Hepatocyte (in vitro differentiated cells): ENCODE measurements around the gene MAPK8IP3. TPM values are rescaled to one million over a fixed set of nuclear protein-coding genes. Genes with fewer than 3 reads are reported as not detected.

Source experiments
- DNase-seq: peaks from one replicate; pipeline ENCODE4 v3.0.0-alpha.2; 2016; ENCODE audit warnings: low spot score
- H2AFZ ChIP-seq: fragments of 200-600 bp; sonication (generic); 2 replicates; pipeline ENCODE4 v1.6.0; 2016; ENCODE audit warnings: antibody characterized with exemption, mild to moderate bottlenecking
- H3K27ac ChIP-seq: fragments of 200-600 bp; sonication (generic); 2 replicates; pipeline ENCODE4 v1.5.1; 2016; ENCODE audit warnings: mild to moderate bottlenecking
- H3K27me3 ChIP-seq: fragments of 200-600 bp; sonication (generic); 2 replicates; pipeline ENCODE4 v1.6.1; 2016
- H3K36me3 ChIP-seq: fragments of 200-600 bp; sonication (generic); replicated peaks from 2 replicates; pipeline ENCODE4 v1.5.1; 2016; ENCODE audit warnings: low read depth; ENCODE audit not compliant: insufficient read depth
- H3K4me1 ChIP-seq: fragments of 200-600 bp; sonication (generic); 2 replicates; pipeline ENCODE4 v1.5.1; 2016; ENCODE audit warnings: mild to moderate bottlenecking, moderate library complexity; ENCODE audit not compliant: insufficient read depth
- H3K4me2 ChIP-seq: fragments of 200-600 bp; sonication (generic); 2 replicates; pipeline ENCODE4 v1.6.0; 2016
- H3K4me3 ChIP-seq: fragments of 200-600 bp; sonication (generic); 2 replicates; pipeline ENCODE4 v1.5.1; 2016; ENCODE audit warnings: mild to moderate bottlenecking
- H3K79me2 ChIP-seq: fragments of 200-600 bp; sonication (generic); 2 replicates; pipeline ENCODE4 v1.6.0; 2017; ENCODE audit warnings: mild to moderate bottlenecking
- H3K9me2 ChIP-seq: fragments of 200-600 bp; sonication (generic); replicated peaks from 2 replicates; pipeline ENCODE4 v1.6.0; 2017; ENCODE audit warnings: mild to moderate bottlenecking; ENCODE audit not compliant: insufficient read depth
- H3K9me3 ChIP-seq: fragments of 200-600 bp; sonication (generic); 2 replicates; pipeline ENCODE4 v1.5.1; 2016; ENCODE audit warnings: low read depth, mild to moderate bottlenecking
- H4K20me1 ChIP-seq: fragments of 200-600 bp; sonication (generic); 2 replicates; pipeline ENCODE4 v1.6.0; 2016; ENCODE audit warnings: mild to moderate bottlenecking; ENCODE audit not compliant: insufficient read depth, poor library complexity, severe bottlenecking
- CTCF ChIP-seq: fragments of 200-600 bp; sonication (generic); IDR thresholded peaks from 2 replicates; pipeline ENCODE4 v1.5.1; 2016; ENCODE audit warnings: antibody characterized with exemption, mild to moderate bottlenecking; ENCODE audit not compliant: poor library complexity
- EZH2 ChIP-seq: fragments of 200-600 bp; sonication (generic); IDR thresholded peaks from 2 replicates; pipeline ENCODE4 v1.6.1; 2016; ENCODE audit warnings: antibody characterized with exemption, mild to moderate bottlenecking, borderline replicate concordance
- EZH2phosphoT487 ChIP-seq: fragments of 200-600 bp; sonication (generic); IDR thresholded peaks from one replicate; pipeline ENCODE4 v1.6.1; 2018; ENCODE audit warnings: antibody characterized with exemption, mild to moderate bottlenecking, low read depth, moderate library complexity; ENCODE audit not compliant: unreplicated experiment, severe bottlenecking
- WGBS: methylation state at CpG from one replicate; pipeline ENCODE4 v1.1.6; 2016; ENCODE audit warnings: low lambda C conversion rate; ENCODE audit errors: missing lambda C conversion rate; 5-methylcytosine and 5-hydroxymethylcytosine counted together
- polyA plus RNA-seq: library from polyadenylated mRNA; unstranded; fragments of >200 nt; fragmentation: Nextera tagmentation; extraction: Ambion mirVana; gene quantifications from 2 replicates; pipeline ENCODE4 v1.2.1, GENCODE V29; 2016
- total RNA-seq: library from RNA; depleted of rRNA; stranded (reverse); fragments of >200 nt; gene quantifications from 2 replicates; pipeline ENCODE4 v1.2.3, GENCODE V29; 2014

MAPK8IP3 gene
- total and polyA plus RNA-seq, 2 experiments from 2014 or later, result 42.3 to 44.9 TPM

GRCh38 chr16:1810536-1810935 is 104.5 kb downstream of the MAPK8IP3 start:
- H3K4me2 ChIP-seq, result no peak overlapping the region
- no peaks in the 10 kb centered on the region for H3K4me1 ChIP-seq
- H4K20me1 ChIP-seq, result peaks cover 3% of the 10 kb centered on the region
- no peak for DNase-seq
- no peak overlapping the region for H3K4me3 ChIP-seq
- no peak overlapping the region for H3K27ac ChIP-seq
- no peak overlapping the region for H2AFZ ChIP-seq
- H3K36me3 ChIP-seq, result no peaks in the 10 kb centered on the region
- H3K9me3 ChIP-seq, result no peaks in the 10 kb centered on the region
- H3K79me2 ChIP-seq, result no peaks in the 10 kb centered on the region
- H3K9me2 ChIP-seq, result no peaks in the 10 kb centered on the region
- 96% methylated on average over 14 of the region's 16 CpGs for WGBS
- TF ChIP-seq CTCF, result no peak
- no peak for TF ChIP-seq EZH2
- TF ChIP-seq EZH2phosphoT487, result no peak
- H3K27me3 ChIP-seq, result no peaks in the 10 kb centered on the region

DNA sequence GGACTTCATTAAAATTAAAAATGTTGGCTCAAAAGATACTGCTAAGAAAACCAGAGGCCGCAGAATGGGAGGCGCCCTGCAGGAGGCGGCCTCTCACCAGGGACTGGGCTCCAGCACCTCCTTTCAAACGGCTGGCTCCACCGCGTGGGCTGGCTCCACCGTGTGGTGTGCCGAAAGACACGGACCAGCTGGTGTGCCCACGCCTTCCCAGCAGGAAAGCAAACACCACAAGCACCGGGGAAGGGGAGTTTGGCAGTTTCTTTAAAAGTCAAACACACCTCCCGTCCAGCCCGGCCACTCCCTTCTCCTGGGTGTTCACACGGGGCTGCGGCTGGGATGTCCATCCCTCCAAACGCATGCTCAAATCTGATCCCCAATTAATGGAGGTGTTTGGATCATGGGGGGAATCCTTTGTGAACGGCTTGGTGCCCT is 106.8 kb downstream of the MAPK8IP3 start:
- no peaks in the 10 kb centered on the region for H3K9me3 ChIP-seq
- TF ChIP-seq EZH2phosphoT487, result no peak
- peak; percentile 57 for TF ChIP-seq CTCF
- no peak overlapping the region for H3K27ac ChIP-seq

GRCh38 chr16:1815461-1815860 is 109.5 kb downstream of the MAPK8IP3 start:
- Histone ChIP-seq H3K79me2 (no peaks in the 10 kb centered on the region), H2AFZ (no peak overlapping the region), H4K20me1 (peaks cover 3% of the 10 kb centered on the region), H3K27ac (no peak overlapping the region), H3K4me2 (no peak overlapping the region), H3K4me1 (no peaks in the 10 kb centered on the region), H3K9me3 (no peaks in the 10 kb centered on the region), H3K9me2 (no peaks in the 10 kb centered on the region), H3K4me3 (no peak overlapping the region), H3K36me3 (no peaks in the 10 kb centered on the region), H3K27me3 (no peaks in the 10 kb centered on the region)
- DNase-seq, result no peak
- WGBS, result 92% methylated on average over 11 of the region's 11 CpGs
- TF ChIP-seq CTCF (no peak), EZH2phosphoT487 (no peak), EZH2 (no peak)

More for the DNA sequence above, 106.8 kb downstream of the MAPK8IP3 start:
- Histone ChIP-seq H3K4me1 (no peaks in the 10 kb centered on the region), H3K36me3 (no peaks in the 10 kb centered on the region), H3K4me3 (no peak overlapping the region), H2AFZ (no peak overlapping the region), H3K79me2 (no peaks in the 10 kb centered on the region), H3K27me3 (no peaks in the 10 kb centered on the region), H3K9me2 (no peaks in the 10 kb centered on the region), H4K20me1 (peaks cover 3% of the 10 kb centered on the region), H3K4me2 (no peak overlapping the region)
- WGBS, result 36% methylated on average over 17 of the region's 17 CpGs
- peak; percentile 87 for DNase-seq
